Subcutaneous abdominal adipose tissue (tissue), 5 donors: ENCODE measurements around the gene PRDM16.

Experiments used
- H3K27ac ChIP-seq: one replicate; pipeline ENCODE4 v1.7.0; 2013; ENCODE audit warnings: low read depth, mild to moderate bottlenecking, inconsistent platforms, low read length, moderate library complexity
- H3K27me3 ChIP-seq, 5 donors: one replicate each; pipeline ENCODE4 v1.7.0; 2013; ENCODE audit warnings: low read length in 5 of 5, inconsistent platforms in 1 of 5; ENCODE audit not compliant: control insufficient read depth in 5 of 5, insufficient read depth in 4 of 5
- H3K36me3 ChIP-seq, 5 donors: one replicate each; pipeline ENCODE4 v1.7.0; 2013; ENCODE audit warnings: low read length in 5 of 5; ENCODE audit not compliant: control insufficient read depth in 5 of 5, insufficient read depth in 5 of 5
- H3K4me1 ChIP-seq, 5 donors: one replicate each; pipeline ENCODE4 v1.7.0; 2013; ENCODE audit warnings: low read length in 5 of 5, mild to moderate bottlenecking in 3 of 5, moderate library complexity in 1 of 5; ENCODE audit not compliant: control insufficient read depth in 5 of 5, insufficient read depth in 5 of 5
- H3K4me3 ChIP-seq, 5 donors: one replicate each; pipeline ENCODE4 v1.7.0; 2013; ENCODE audit warnings: low read length in 5 of 5, low read depth in 1 of 5
- H3K9ac ChIP-seq, 5 donors: one replicate each; pipeline ENCODE4 v1.7.0; 2013; ENCODE audit warnings: low read length in 5 of 5, mild to moderate bottlenecking in 4 of 5, moderate library complexity in 3 of 5
- H3K9me3 ChIP-seq, 5 donors: one replicate each; pipeline ENCODE4 v1.7.0; 2013; ENCODE audit warnings: low read length in 5 of 5; ENCODE audit not compliant: control insufficient read depth in 5 of 5
- donor health status: healthy.
- donor health status: healthy.
- donor health status: healthy.
- donor health status: healthy.
- donor health status: healthy.

Gene PRDM16

DNA sequence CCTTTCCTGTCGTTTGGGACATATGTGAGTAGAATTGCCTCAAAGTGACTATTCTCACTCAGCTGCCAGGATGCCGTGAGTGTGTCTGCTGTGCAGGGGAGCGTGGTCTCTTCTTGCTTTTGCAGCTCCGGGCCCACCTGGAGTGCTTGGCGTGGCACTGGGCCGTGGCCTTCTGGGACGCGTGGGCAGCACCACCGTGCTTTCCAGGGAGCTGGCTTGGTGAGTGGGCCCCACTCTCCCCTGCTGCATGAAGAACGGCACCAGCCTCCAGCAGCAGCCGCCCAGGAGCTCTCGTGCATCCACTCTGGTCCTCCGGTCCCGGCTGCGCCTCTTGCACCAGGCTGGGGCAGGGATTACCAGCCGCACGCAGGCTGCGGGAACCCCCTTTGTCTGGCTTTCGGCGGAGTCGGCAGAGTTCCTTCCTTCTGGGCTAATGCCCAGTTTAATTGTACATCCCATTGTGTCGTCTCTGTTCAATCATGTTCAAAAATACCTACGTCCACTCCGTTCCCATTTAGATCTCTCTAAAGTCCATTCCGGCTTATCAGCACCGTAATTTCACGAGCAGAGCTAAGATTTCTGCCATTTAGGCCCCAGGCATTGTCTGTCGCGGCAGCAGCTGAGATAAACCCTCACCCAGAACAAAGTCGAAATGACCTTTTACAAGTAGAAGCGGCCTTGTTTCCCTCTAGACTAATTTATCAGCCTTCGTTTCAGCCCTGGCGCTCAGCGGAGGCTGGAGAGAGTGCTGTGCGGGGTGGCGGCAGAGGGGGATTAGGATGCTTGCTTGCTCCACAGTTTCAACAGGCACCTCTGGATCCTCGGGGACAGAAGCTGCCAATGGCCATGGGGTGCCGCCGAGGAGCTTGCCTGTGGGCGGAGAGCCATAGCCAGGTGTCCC is 129.6 kb downstream of the PRDM16 start:
- no peak overlapping the region for H3K9ac ChIP-seq
- no peaks in the 10 kb centered on the region for H3K36me3 ChIP-seq
- no peak overlapping the region for H3K27ac ChIP-seq
- peaks cover 6 to 21% (median 14%) of the 10 kb centered on the region in 5 donors for H3K27me3 ChIP-seq
- H3K4me3 ChIP-seq: no peak overlapping the region
- no peaks in the 10 kb centered on the region for H3K9me3 ChIP-seq
- peaks cover 3 to 19% (median 13%) of the 10 kb centered on the region in 5 donors for H3K4me1 ChIP-seq

DNA sequence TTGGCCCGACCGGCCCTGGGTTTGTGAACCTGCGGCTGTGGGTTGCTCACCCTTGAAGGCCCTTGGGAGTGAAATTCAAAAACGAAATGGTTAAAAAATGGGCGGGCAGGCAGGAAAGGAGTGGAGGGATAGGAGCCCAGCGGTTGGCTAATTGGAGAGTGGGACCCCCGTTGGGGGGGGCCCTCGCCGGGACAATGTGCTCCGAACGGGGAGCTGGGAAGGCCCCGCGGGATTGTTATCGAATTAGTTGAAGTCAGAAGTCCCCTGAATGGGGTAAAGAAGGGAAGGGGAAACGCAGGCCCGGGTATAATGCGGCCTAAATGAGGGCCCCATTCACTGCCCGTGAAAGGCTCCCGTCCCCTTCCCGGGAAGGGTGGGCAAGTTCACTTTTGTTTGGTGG is 135.7 kb downstream of the PRDM16 start:
- Histone ChIP-seq H3K4me3 (no peak overlapping the region), H3K9ac (no peak overlapping the region), H3K4me1 (peaks cover 0 to 7% (median 6%) of the 10 kb centered on the region in 5 donors), H3K9me3 (no peaks in the 10 kb centered on the region), H3K36me3 (no peaks in the 10 kb centered on the region), H3K27ac (no peak overlapping the region), H3K27me3 (peaks cover 9 to 31% (median 21%) of the 10 kb centered on the region in 5 donors)

DNA sequence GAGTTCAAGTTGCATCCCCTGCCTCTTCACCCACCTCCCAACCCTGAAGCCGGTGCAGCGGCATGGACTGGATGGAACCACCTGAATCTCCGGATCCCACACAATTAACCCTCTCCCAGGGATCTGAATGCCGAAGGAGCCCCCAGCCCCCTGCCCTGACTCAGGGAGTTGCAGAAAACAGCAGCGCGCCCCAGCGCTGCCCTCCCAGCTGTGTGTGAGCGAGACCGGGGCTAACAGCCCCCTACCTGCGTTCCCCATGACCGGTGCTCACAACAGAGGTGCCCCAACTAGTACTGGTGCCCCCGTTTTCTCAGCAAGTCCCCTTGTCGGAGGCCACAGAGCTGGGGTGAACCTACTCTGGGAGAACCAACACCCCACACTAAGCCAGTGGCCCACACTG is 136.8 kb downstream of the PRDM16 start:
- Histone ChIP-seq H3K4me1 (peaks cover 0 to 7% (median 6%) of the 10 kb centered on the region in 5 donors), H3K9me3 (no peaks in the 10 kb centered on the region), H3K9ac (no peak overlapping the region), H3K27me3 (peaks cover 6 to 31% (median 19%) of the 10 kb centered on the region in 5 donors), H3K4me3 (no peak overlapping the region), H3K36me3 (no peaks in the 10 kb centered on the region), H3K27ac (no peak overlapping the region)

GRCh38 chr1:3206696-3207095 is 137.7 kb downstream of the PRDM16 start:
- no peak overlapping the region for H3K4me3 ChIP-seq
- peaks cover 6 to 29% (median 18%) of the 10 kb centered on the region in 5 donors for H3K27me3 ChIP-seq
- peaks cover 0 to 7% (median 6%) of the 10 kb centered on the region in 5 donors for H3K4me1 ChIP-seq
- no peaks in the 10 kb centered on the region for H3K36me3 ChIP-seq
- H3K9me3 ChIP-seq: no peaks in the 10 kb centered on the region
- no peak overlapping the region for H3K9ac ChIP-seq
- no peak overlapping the region for H3K27ac ChIP-seq

DNA sequence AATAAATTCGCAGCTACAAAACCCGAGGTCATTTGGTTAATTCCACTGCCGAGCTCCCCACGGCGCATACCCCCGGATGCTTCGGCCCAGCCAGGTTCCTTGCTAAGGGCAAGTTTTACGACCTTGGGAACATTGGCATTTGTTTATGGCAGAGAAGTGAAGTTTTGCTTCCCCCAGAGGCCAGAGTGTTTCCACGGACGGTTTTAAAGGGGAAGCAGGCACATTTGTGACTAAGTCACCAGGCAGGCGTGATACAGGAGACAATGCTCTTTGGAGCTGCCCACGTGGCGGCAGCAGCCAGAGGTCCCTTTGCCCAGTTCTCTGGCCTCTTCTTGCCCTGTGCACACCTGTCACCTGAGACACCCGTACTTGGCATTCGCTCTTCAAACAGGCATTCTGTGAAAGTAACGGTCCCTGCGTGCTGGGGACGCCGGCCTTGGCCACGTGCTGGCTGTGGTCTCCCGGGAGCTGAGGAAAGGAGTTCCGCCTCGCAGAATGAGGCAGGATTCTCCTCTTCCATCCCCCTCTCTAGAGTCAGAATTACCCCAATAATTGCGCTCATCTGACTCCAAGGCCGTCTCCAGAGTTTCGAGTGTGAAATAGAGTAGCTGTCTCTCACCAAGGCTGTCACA is 138.3 kb downstream of the PRDM16 start:
- H3K4me1 ChIP-seq: peaks cover 0 to 7% (median 6%) of the 10 kb centered on the region in 5 donors
- peaks cover 6 to 26% (median 18%) of the 10 kb centered on the region in 5 donors for H3K27me3 ChIP-seq
- H3K27ac ChIP-seq: no peak overlapping the region
- no peak overlapping the region for H3K9ac ChIP-seq
- H3K4me3 ChIP-seq: no peak overlapping the region
- H3K9me3 ChIP-seq: no peaks in the 10 kb centered on the region
- no peaks in the 10 kb centered on the region for H3K36me3 ChIP-seq

DNA sequence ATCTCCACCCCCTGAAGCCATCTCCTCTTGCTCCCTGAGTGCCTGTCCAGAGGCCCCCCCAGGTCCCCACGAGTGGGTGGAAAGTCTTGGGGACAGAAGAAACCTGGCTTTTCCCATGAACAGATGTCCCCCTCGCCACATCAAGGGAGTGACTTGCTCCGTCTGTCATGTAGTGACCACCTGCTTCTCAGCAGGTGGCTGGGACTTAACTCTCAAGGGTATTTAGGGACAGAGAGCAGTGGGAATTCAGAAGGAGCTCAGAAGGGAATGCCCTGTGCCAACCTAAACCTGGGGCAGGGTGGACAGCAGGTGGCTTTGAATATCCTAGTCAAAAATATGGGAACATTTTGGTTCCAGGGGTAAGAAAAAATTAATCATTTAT is 139.8 kb downstream of the PRDM16 start:
- Histone ChIP-seq H3K9ac (no peak overlapping the region), H3K27ac (no peak overlapping the region), H3K27me3 (peaks cover 4 to 22% (median 14%) of the 10 kb centered on the region in 5 donors), H3K4me3 (no peak overlapping the region), H3K4me1 (peaks cover 0 to 7% (median 6%) of the 10 kb centered on the region in 5 donors), H3K9me3 (no peaks in the 10 kb centered on the region), H3K36me3 (no peaks in the 10 kb centered on the region)

GRCh38 chr1:3209201-3209600 is 140.2 kb downstream of the PRDM16 start:
- no peaks in the 10 kb centered on the region for H3K9me3 ChIP-seq
- H3K27ac ChIP-seq: no peak overlapping the region
- peaks cover 4 to 22% (median 14%) of the 10 kb centered on the region in 5 donors for H3K27me3 ChIP-seq
- no peaks in the 10 kb centered on the region for H3K36me3 ChIP-seq
- H3K4me1 ChIP-seq: peaks cover 0 to 7% (median 6%) of the 10 kb centered on the region in 5 donors
- no peak overlapping the region for H3K9ac ChIP-seq
- no peak overlapping the region for H3K4me3 ChIP-seq

- Histone ChIP-seq H3K27ac (no peak overlapping the region), H3K4me3 (no peak overlapping the region), H3K9me3 (no peaks in the 10 kb centered on the region), H3K36me3 (no peaks in the 10 kb centered on the region), H3K4me1 (peaks cover 0 to 7% (median 6%) of the 10 kb centered on the region in 5 donors), H3K9ac (no peak overlapping the region), H3K27me3 (peaks cover 4 to 31% (median 14%) of the 10 kb centered on the region in 5 donors)
Measured at GRCh38 chr1:3211582-3212375, 142.8 kb downstream of the PRDM16 start.

DNA sequence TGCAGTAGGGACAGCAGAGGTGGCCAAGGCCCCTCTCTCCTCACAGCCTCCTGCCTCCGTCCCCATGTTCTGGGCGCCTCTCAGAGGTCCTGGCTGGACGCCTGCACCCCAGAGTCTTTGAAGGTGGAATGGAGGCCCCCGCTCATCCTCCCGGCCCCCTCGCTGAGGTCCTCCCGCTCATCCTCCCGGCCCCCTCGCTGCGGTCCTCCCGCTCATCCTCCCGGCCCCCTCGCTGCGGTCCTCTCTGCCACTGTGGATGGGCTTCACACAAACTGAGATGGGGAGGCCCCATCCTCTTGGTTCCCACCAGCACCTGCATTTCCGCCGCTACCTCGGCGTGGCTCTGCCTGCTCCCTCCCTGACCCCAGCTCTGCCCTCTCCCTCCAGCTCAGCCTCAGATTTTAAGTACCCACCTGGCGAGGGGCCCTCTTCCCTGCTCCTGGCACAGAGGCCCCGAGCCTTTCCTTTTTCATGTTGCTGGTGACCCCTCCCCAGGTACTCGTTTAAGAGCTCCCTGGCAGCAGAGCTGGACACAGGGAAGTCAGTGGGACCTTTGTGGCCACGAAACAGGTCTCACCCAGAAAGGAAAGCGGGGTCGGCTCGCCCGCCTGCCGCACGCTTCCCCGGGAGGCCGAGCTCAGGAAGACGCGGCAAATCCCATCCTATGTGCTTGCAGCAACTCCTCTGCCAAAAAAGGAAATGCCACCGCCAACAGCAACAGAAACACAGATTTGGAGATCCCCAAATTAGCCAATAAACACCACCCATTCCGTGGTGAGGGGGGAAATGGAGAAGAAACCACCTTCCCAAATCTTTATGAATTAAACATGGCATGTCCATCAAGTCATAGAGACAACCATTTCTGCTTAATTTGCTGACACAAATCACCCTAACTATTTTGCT is 143.7 kb downstream of the PRDM16 start:
- Histone ChIP-seq H3K9me3 (no peaks in the 10 kb centered on the region), H3K27me3 (peaks cover 12 to 33% (median 23%) of the 10 kb centered on the region in 5 donors), H3K4me1 (peaks cover 0 to 6% (median 5%) of the 10 kb centered on the region in 5 donors), H3K9ac (no peak overlapping the region), H3K27ac (no peak overlapping the region), H3K36me3 (no peaks in the 10 kb centered on the region), H3K4me3 (no peak overlapping the region)
